ENCODE data around the gene SNPH. TPM values are rescaled to one million over a fixed set of nuclear protein-coding genes. Genes with fewer than 3 reads are reported as not detected.

SNPH gene
- total and polyA plus RNA-seq, 9 donors = 1.5 to 6.8 (median 3.4) TPM

GRCh38 chr20:1297486-1297885 lies 31.4 kb downstream of the SNPH start:
- Histone ChIP-seq H3K9me3 (no peaks in the 10 kb centered on the region), H3K36me3 (no peaks in the 10 kb centered on the region), H3K27me3 (no peaks in the 10 kb centered on the region), H3K27ac (no peak overlapping the region), H3K4me3 (no peak overlapping the region), H3K4me1 (ENCODE audit: insufficient read depth) (no peaks in the 10 kb centered on the region)
- no peak for DNase-seq
- TF ChIP-seq EP300 (IDR thresholded peaks at IDR 0.05) (no peak), POLR2A (IDR thresholded peaks at IDR 0.05) (no peak), CTCF (IDR thresholded peaks at IDR 0.05) (no peak)
- intact Hi-C loops (cut with DNase I) = no loop called here
- 94 to 100% (median 100%) methylated on average over 2 of the region's 2 CpGs for WGBS, 3 donors

- Histone ChIP-seq H3K27me3 (no peaks in the 10 kb centered on the region), H3K4me3 (no peak overlapping the region), H3K27ac (no peak overlapping the region), H3K4me1 (ENCODE audit: insufficient read depth) (no peaks in the 10 kb centered on the region), H3K36me3 (no peaks in the 10 kb centered on the region), H3K9me3 (no peaks in the 10 kb centered on the region)
- intact Hi-C loops (cut with DNase I) = no loop called here
- TF ChIP-seq EP300 (IDR thresholded peaks at IDR 0.05) (no peak), CTCF (IDR thresholded peaks at IDR 0.05) (no peak), POLR2A (IDR thresholded peaks at IDR 0.05) (no peak)
- 88 to 92% (median 91%) methylated on average over 5 of the region's 5 CpGs for WGBS, 3 donors
- no peak for DNase-seq
Observed at GRCh38 chr20:1298166-1298565, 32.1 kb downstream of the SNPH start.

- TF ChIP-seq CTCF (IDR thresholded peaks at IDR 0.05) = no peak
- TF ChIP-seq EP300 (IDR thresholded peaks at IDR 0.05) = no peak
- no peak for TF ChIP-seq POLR2A (IDR thresholded peaks at IDR 0.05)
- no peak overlapping the region for H3K27ac ChIP-seq
- H3K9me3 ChIP-seq = no peaks in the 10 kb centered on the region
- no peaks in the 10 kb centered on the region for H3K27me3 ChIP-seq
- no peak overlapping the region for H3K4me3 ChIP-seq
- no peaks in the 10 kb centered on the region for H3K36me3 ChIP-seq
- DNase-seq = no peak
- intact Hi-C loops (cut with DNase I) = no loop called here
- no peaks in the 10 kb centered on the region for H3K4me1 ChIP-seq (ENCODE audit: insufficient read depth)
- WGBS, 3 donors = 78 to 84% (median 78%) methylated on average over 10 of the region's 10 CpGs
Observed at GRCh38 chr20:1298888-1299511, 32.9 kb downstream of the SNPH start.

GRCh38 chr20:1299522-1299921 lies 33.4 kb downstream of the SNPH start:
- 75 to 81% (median 78%) methylated on average over 9 of the region's 9 CpGs for WGBS, 3 donors
- H3K9me3 ChIP-seq = no peaks in the 10 kb centered on the region
- intact Hi-C loops (cut with DNase I) = no loop called here
- H3K36me3 ChIP-seq = no peaks in the 10 kb centered on the region
- no peak for TF ChIP-seq EP300 (IDR thresholded peaks at IDR 0.05)
- no peak for TF ChIP-seq CTCF (IDR thresholded peaks at IDR 0.05)
- no peak for TF ChIP-seq POLR2A (IDR thresholded peaks at IDR 0.05)
- no peaks in the 10 kb centered on the region for H3K27me3 ChIP-seq
- no peak for DNase-seq
- no peaks in the 10 kb centered on the region for H3K4me1 ChIP-seq (ENCODE audit: insufficient read depth)
- no peak overlapping the region for H3K4me3 ChIP-seq
- H3K27ac ChIP-seq = no peak overlapping the region
